Glutamatergic neuron (in vitro differentiated cells): ENCODE measurements around the gene PNPLA7. TPM values are rescaled to one million over a fixed set of nuclear protein-coding genes. Genes with fewer than 3 reads are reported as not detected.
"Not testable (repeated sequence)": the region's sequence is repeated elsewhere in the genome, so short reads cannot be mapped to it uniquely, and the experiment has no call there.

Experiments used
- DNase-seq: peaks from one replicate; pipeline ENCODE4 v3.0.0; 2022
- H3K27ac Mint-ChIP-seq: one replicate; pipeline ENCODE4 v1.8.0; 2020; ENCODE audit warnings: mild to moderate bottlenecking, mixed read lengths, inconsistent platforms; ENCODE audit not compliant: unreplicated experiment
- H3K27me3 Mint-ChIP-seq: one replicate; pipeline ENCODE4 v1.8.0; 2020; ENCODE audit warnings: mild to moderate bottlenecking, moderate library complexity, mixed read lengths, inconsistent platforms; ENCODE audit not compliant: unreplicated experiment
- H3K36me3 Mint-ChIP-seq: one replicate; pipeline ENCODE4 v1.8.0; 2020; ENCODE audit warnings: mild to moderate bottlenecking, mixed read lengths, inconsistent platforms; ENCODE audit not compliant: unreplicated experiment
- H3K4me1 Mint-ChIP-seq: one replicate; pipeline ENCODE4 v1.8.0; 2020; ENCODE audit warnings: mild to moderate bottlenecking, low read depth, mixed read lengths, inconsistent platforms; ENCODE audit not compliant: unreplicated experiment
- H3K4me3 Mint-ChIP-seq: one replicate; pipeline ENCODE4 v1.8.0; 2020; ENCODE audit warnings: mild to moderate bottlenecking, mixed read lengths, inconsistent platforms; ENCODE audit not compliant: unreplicated experiment
- H3K9me3 Mint-ChIP-seq: one replicate; pipeline ENCODE4 v1.8.0; 2020; ENCODE audit warnings: mild to moderate bottlenecking, moderate library complexity, mixed read lengths, inconsistent platforms; ENCODE audit not compliant: unreplicated experiment
- CTCF ChIP-seq: fragments of 200-600 bp; sonication (generic); IDR thresholded peaks from one replicate; pipeline ENCODE4 v1.5.0; 2021; ENCODE audit not compliant: partially characterized antibody, unreplicated experiment
- total RNA-seq: library from RNA; stranded (reverse); fragmentation: NEBNext Ultra II Directional; extraction: Animal tissue kit (Norgen Biotek cat#: 25700); gene quantifications from one replicate; pipeline ENCODE4 v1.2.1, GENCODE V29; 2021; ENCODE audit not compliant: unreplicated experiment

PNPLA7 gene
- total RNA-seq, 1 donor from 2014 or later, result 6.7 TPM

- Mint-ChIP-seq H3K4me3 (no peak overlapping the region), H3K27ac (no peak overlapping the region), H3K36me3 (no peaks in the 10 kb centered on the region), H3K4me1 (peaks cover 2% of the 10 kb centered on the region), H3K9me3 (peaks cover 2% of the 10 kb centered on the region), H3K27me3 (peaks cover 4% of the 10 kb centered on the region)
- no peak for DNase-seq
- TF ChIP-seq CTCF, result no peak
These were observed 6.8 kb downstream of the PNPLA7 start for GRCh38 chr9:137543237-137543963.

GRCh38 chr9:137542486-137542885 is 7.7 kb downstream of the PNPLA7 start:
- Mint-ChIP-seq H3K4me1 (peaks cover 2% of the 10 kb centered on the region), H3K36me3 (no peaks in the 10 kb centered on the region), H3K27ac (no peak overlapping the region), H3K4me3 (no peak overlapping the region), H3K27me3 (peaks cover 4% of the 10 kb centered on the region), H3K9me3 (peaks cover 2% of the 10 kb centered on the region)
- DNase-seq, result no peak
- TF ChIP-seq CTCF, result no peak

GRCh38 chr9:137540536-137540935 is 9.7 kb downstream of the PNPLA7 start:
- Mint-ChIP-seq H3K9me3 (no peaks in the 10 kb centered on the region), H3K27ac (no peak overlapping the region), H3K27me3 (peaks cover 2% of the 10 kb centered on the region)

GRCh38 chr9:137538058-137538457 is 12.1 kb downstream of the PNPLA7 start:
- Mint-ChIP-seq H3K4me3 (no peak overlapping the region), H3K4me1 (peaks cover 7% of the 10 kb centered on the region), H3K9me3 (peaks cover 2% of the 10 kb centered on the region), H3K36me3 (no peaks in the 10 kb centered on the region), H3K27ac (no peak overlapping the region), H3K27me3 (peaks cover 6% of the 10 kb centered on the region)
- DNase-seq, result no peak
- TF ChIP-seq CTCF, result no peak

More at GRCh38 chr9:137540536-137540935, 9.7 kb downstream of the PNPLA7 start:
- peaks cover 2% of the 10 kb centered on the region for H3K4me1 Mint-ChIP-seq
- no peak overlapping the region for H3K4me3 Mint-ChIP-seq
- H3K36me3 Mint-ChIP-seq, result no peaks in the 10 kb centered on the region
- no peak for DNase-seq
- TF ChIP-seq CTCF, result no peak

GRCh38 chr9:137536594-137537131 is 13.5 kb downstream of the PNPLA7 start:
- H3K27ac Mint-ChIP-seq, H3K4me1 Mint-ChIP-seq, H3K4me3 Mint-ChIP-seq, DNase-seq, H3K36me3 Mint-ChIP-seq, H3K27me3 Mint-ChIP-seq, H3K9me3 Mint-ChIP-seq: not testable (repeated sequence)
